GM23338 (cell line): Measurements from ENCODE around the gene KRT71. TPM values are rescaled to one million over a fixed set of nuclear protein-coding genes. Genes with fewer than 3 reads are reported as not detected.

Source experiments
- ATAC-seq: fragments of 200-7000 bp; cut with Tn5 transposase; 3 replicates; pipeline ENCODE4 v1.9.1; 2020
- DNase-seq: peaks from one replicate; pipeline ENCODE4 v3.0.0-alpha.2; 2015; ENCODE audit warnings: low spot score
- H2AFZ ChIP-seq: fragments of 200-600 bp; sonication (generic); 2 replicates; pipeline ENCODE4 v1.8.0; 2016; ENCODE audit warnings: antibody characterized with exemption, mild to moderate bottlenecking, moderate library complexity
- H3F3A ChIP-seq: fragments of 200-600 bp; sonication (generic); replicated peaks from 2 replicates; pipeline ENCODE4 v1.8.0; 2017; ENCODE audit warnings: antibody characterized with exemption, mixed run types, low read depth
- H3K27ac ChIP-seq: fragments of 200-600 bp; sonication (generic); 2 replicates; pipeline ENCODE4 v1.6.1; 2016; ENCODE audit warnings: low read depth
- H3K27me3 ChIP-seq: fragments of 200-600 bp; sonication (generic); 2 replicates; pipeline ENCODE4 v1.8.0; 2016; ENCODE audit warnings: mild to moderate bottlenecking, mixed run types, moderate library complexity; ENCODE audit not compliant: insufficient read depth
- H3K36me3 ChIP-seq: fragments of 200-600 bp; sonication (generic); 2 replicates; pipeline ENCODE4 v1.8.0; 2016; ENCODE audit warnings: mild to moderate bottlenecking; ENCODE audit not compliant: insufficient read depth
- H3K4me1 ChIP-seq: fragments of 200-600 bp; sonication (generic); 2 replicates; pipeline ENCODE4 v1.8.0; 2016; ENCODE audit warnings: mild to moderate bottlenecking, moderate library complexity; ENCODE audit not compliant: insufficient read depth
- H3K4me2 ChIP-seq: fragments of 200-600 bp; sonication (generic); 2 replicates; pipeline ENCODE4 v1.7.1; 2017; ENCODE audit warnings: mixed run types
- H3K4me3 ChIP-seq: fragments of 200-600 bp; sonication (generic); 2 replicates; pipeline ENCODE4 v1.6.1; 2016; ENCODE audit warnings: mixed run types
- H3K79me2 ChIP-seq: fragments of 200-600 bp; sonication (generic); replicated peaks from 2 replicates; pipeline ENCODE4 v1.8.0; 2017; ENCODE audit warnings: mild to moderate bottlenecking; ENCODE audit not compliant: insufficient read depth
- H3K9me2 ChIP-seq: fragments of 200-600 bp; sonication (generic); 2 replicates; pipeline ENCODE4 v1.8.0; 2017; ENCODE audit not compliant: insufficient read depth
- H4K20me1 ChIP-seq: fragments of 200-600 bp; sonication (generic); replicated peaks from 2 replicates; pipeline ENCODE4 v1.8.0; 2017; ENCODE audit warnings: mild to moderate bottlenecking; ENCODE audit not compliant: insufficient read depth
- H3K27ac Mint-ChIP-seq: 2 replicates; pipeline ENCODE4 v1.8.0; 2020; ENCODE audit warnings: inconsistent platforms, mild to moderate bottlenecking, moderate library complexity, mixed read lengths
- H3K27me3 Mint-ChIP-seq: 3 replicates; pipeline ENCODE4 v1.8.0; 2022; ENCODE audit warnings: low read depth, mild to moderate bottlenecking, moderate library complexity, mixed read lengths, inconsistent platforms; ENCODE audit not compliant: insufficient read depth, poor library complexity
- H3K36me3 Mint-ChIP-seq: 3 replicates; pipeline ENCODE4 v1.8.0; 2021; ENCODE audit warnings: low read depth, mild to moderate bottlenecking, inconsistent platforms, moderate library complexity, mixed read lengths
- H3K4me1 Mint-ChIP-seq: 3 replicates; pipeline ENCODE4 v1.8.0; 2020; ENCODE audit warnings: mild to moderate bottlenecking, inconsistent platforms, mixed read lengths
- H3K4me3 Mint-ChIP-seq: 3 replicates; pipeline ENCODE4 v1.8.0; 2021; ENCODE audit warnings: moderate library complexity, mild to moderate bottlenecking, inconsistent platforms, mixed read lengths
- H3K9me3 Mint-ChIP-seq: 3 replicates; pipeline ENCODE4 v1.8.0; 2020; ENCODE audit warnings: moderate library complexity, mild to moderate bottlenecking, inconsistent platforms, mixed read lengths
- CREB1 ChIP-seq: fragments of 250-450 bp; sonication (Bioruptor Pico); IDR thresholded peaks from 2 replicates; pipeline ENCODE4 v1.5.0; 2020; ENCODE audit warnings: low read depth, mild to moderate bottlenecking, moderate library complexity
- EZH2 ChIP-seq: fragments of 200-600 bp; sonication (generic); IDR thresholded peaks from one replicate; pipeline ENCODE4 v1.8.0; 2017; ENCODE audit warnings: antibody characterized with exemption, mild to moderate bottlenecking, low read depth; ENCODE audit not compliant: unreplicated experiment
- EZH2phosphoT487 ChIP-seq: fragments of 200-600 bp; sonication (generic); IDR thresholded peaks from one replicate; pipeline ENCODE4 v1.8.1; 2018; ENCODE audit warnings: antibody characterized with exemption; ENCODE audit not compliant: unreplicated experiment
- JUNB ChIP-seq: IDR thresholded peaks from one replicate; pipeline ENCODE4 v1.6.1; 2016; ENCODE audit warnings: antibody characterized with exemption; ENCODE audit not compliant: unreplicated experiment
- NANOG ChIP-seq: IDR thresholded peaks from 2 replicates; pipeline ENCODE4 v1.6.1; 2016; ENCODE audit warnings: antibody characterized with exemption, borderline replicate concordance
- POLR2AphosphoS5 ChIP-seq: IDR thresholded peaks from 2 replicates; pipeline ENCODE4 v1.6.1; 2016; ENCODE audit warnings: antibody characterized with exemption, low read depth
- STAT1 ChIP-seq: IDR thresholded peaks from one replicate; pipeline ENCODE4 v1.6.1; 2016; ENCODE audit warnings: antibody characterized with exemption; ENCODE audit not compliant: unreplicated experiment
- ZNF114 ChIP-seq: fragments of 250-450 bp; sonication (Bioruptor Pico); IDR thresholded peaks from 2 replicates; pipeline ENCODE4 v1.5.0; 2020; ENCODE audit warnings: mild to moderate bottlenecking, moderate library complexity
- ZNF331 ChIP-seq: fragments of 250-450 bp; sonication (Bioruptor Pico); IDR thresholded peaks from 2 replicates; pipeline ENCODE4 v1.5.0; 2020; ENCODE audit warnings: low read depth, mild to moderate bottlenecking, moderate library complexity
- polyA plus RNA-seq: library from polyadenylated mRNA; unstranded; fragments of >200 nt; fragmentation: Nextera tagmentation; extraction: Ambion mirVana; gene quantifications from 2 replicates; pipeline ENCODE4 v1.2.1, GENCODE V29; 2016
- total RNA-seq: library from RNA; depleted of rRNA; stranded (reverse); fragments of >200 nt; shearing (Covaris generic); gene quantifications from 2 replicates; pipeline ENCODE4 v1.2.3, GENCODE V29; 2014
- TF ChIP-seq, protein P1 (sequence below): fragments of 250-450 bp; sonication (Bioruptor Pico); IDR thresholded peaks from 2 replicates; pipeline ENCODE4 v1.5.0; 2020; ENCODE audit warnings: mild to moderate bottlenecking, moderate library complexity
- TF ChIP-seq, protein P2 (sequence below), 2 experiments: fragments of 200-600 bp in 1 of 2; sonication (generic) in 1 of 2; conservative IDR thresholded peaks; 2 replicates each; pipeline versions ENCODE4 v1.5.1 to v1.6.1; 2016 to 2017; ENCODE audit warnings: antibody characterized with exemption in 2 of 2, low read depth in 2 of 2, mild to moderate bottlenecking in 2 of 2, moderate library complexity in 1 of 2
- TF ChIP-seq, protein P3 (sequence below): IDR thresholded peaks from 2 replicates; pipeline ENCODE4 v1.6.1; 2016; ENCODE audit warnings: antibody characterized with exemption
- TF ChIP-seq, protein P4 (sequence below): IDR thresholded peaks from one replicate; pipeline ENCODE4 v1.6.1; 2018; ENCODE audit warnings: antibody characterized with exemption; ENCODE audit not compliant: unreplicated experiment

The KRT71 gene
- total and polyA plus RNA-seq, 2 experiments from 2014 or later: not detected

DNA sequence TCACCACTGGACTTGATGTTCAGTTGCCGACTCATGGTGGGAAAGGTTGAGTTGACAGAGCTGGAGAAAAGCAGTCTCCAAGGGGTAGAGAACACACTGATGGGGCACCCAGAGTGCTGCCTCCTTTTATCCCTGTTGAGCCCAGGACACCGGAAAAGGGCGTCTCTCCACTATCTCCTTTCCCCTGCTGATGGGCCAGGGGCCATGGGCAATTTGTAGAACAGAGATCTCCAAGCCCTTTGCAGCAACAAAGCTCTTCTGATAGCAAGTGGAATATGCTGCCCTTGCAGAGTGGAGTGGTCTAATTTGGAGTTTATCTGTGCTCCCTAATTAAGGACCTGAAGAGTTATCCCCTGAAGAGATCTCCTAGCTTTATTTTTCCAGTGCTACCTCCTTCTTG is 20.8 kb upstream of the KRT71 start, which contains the start of gene KRT74:
TSS of gene KRT74 (minus strand) at position 101 of the 400 bp plus-strand sequence. CDS start at position 35, 66 bp downstream.
- Mint-ChIP-seq H3K4me1 (no peaks in the 10 kb centered on the region), H3K36me3 (no peaks in the 10 kb centered on the region), H3K4me3 (no peak within 1 kb of the TSS; the same call in 2 of the 3 replicates), H3K27me3 (peaks cover 5% of the 10 kb centered on the region), H3K9me3 (no peaks in the 10 kb centered on the region), H3K27ac (no peak within 1 kb of the TSS)
- ATAC-seq (no peak), DNase-seq (no peak)
- Histone ChIP-seq H3K4me1 (no peaks in the 10 kb centered on the region), H2AFZ (no peak within 1 kb of the TSS), H3K27me3 (no peaks in the 10 kb centered on the region), H3K9me2 (no peaks in the 10 kb centered on the region), H3K27ac (no peak within 1 kb of the TSS), H3K36me3 (no peaks in the 10 kb centered on the region), H3K79me2 (no peaks in the 10 kb centered on the region), H3K4me3 (no peak within 1 kb of the TSS), H3F3A (no peaks in the 10 kb centered on the region), H3K4me2 (no peak within 1 kb of the TSS), H4K20me1 (no peaks in the 10 kb centered on the region)
- TF ChIP-seq EZH2 (no peak), POLR2AphosphoS5 (no peak), CREB1 (CRISPR knock-in tag) (no peak), EZH2phosphoT487 (no peak), STAT1 (no peak), NANOG (no peak), JUNB (no peak), ZNF331 (CRISPR knock-in tag) (no peak), ZNF114 (no peak)
- TF ChIP-seq, protein P1, sequence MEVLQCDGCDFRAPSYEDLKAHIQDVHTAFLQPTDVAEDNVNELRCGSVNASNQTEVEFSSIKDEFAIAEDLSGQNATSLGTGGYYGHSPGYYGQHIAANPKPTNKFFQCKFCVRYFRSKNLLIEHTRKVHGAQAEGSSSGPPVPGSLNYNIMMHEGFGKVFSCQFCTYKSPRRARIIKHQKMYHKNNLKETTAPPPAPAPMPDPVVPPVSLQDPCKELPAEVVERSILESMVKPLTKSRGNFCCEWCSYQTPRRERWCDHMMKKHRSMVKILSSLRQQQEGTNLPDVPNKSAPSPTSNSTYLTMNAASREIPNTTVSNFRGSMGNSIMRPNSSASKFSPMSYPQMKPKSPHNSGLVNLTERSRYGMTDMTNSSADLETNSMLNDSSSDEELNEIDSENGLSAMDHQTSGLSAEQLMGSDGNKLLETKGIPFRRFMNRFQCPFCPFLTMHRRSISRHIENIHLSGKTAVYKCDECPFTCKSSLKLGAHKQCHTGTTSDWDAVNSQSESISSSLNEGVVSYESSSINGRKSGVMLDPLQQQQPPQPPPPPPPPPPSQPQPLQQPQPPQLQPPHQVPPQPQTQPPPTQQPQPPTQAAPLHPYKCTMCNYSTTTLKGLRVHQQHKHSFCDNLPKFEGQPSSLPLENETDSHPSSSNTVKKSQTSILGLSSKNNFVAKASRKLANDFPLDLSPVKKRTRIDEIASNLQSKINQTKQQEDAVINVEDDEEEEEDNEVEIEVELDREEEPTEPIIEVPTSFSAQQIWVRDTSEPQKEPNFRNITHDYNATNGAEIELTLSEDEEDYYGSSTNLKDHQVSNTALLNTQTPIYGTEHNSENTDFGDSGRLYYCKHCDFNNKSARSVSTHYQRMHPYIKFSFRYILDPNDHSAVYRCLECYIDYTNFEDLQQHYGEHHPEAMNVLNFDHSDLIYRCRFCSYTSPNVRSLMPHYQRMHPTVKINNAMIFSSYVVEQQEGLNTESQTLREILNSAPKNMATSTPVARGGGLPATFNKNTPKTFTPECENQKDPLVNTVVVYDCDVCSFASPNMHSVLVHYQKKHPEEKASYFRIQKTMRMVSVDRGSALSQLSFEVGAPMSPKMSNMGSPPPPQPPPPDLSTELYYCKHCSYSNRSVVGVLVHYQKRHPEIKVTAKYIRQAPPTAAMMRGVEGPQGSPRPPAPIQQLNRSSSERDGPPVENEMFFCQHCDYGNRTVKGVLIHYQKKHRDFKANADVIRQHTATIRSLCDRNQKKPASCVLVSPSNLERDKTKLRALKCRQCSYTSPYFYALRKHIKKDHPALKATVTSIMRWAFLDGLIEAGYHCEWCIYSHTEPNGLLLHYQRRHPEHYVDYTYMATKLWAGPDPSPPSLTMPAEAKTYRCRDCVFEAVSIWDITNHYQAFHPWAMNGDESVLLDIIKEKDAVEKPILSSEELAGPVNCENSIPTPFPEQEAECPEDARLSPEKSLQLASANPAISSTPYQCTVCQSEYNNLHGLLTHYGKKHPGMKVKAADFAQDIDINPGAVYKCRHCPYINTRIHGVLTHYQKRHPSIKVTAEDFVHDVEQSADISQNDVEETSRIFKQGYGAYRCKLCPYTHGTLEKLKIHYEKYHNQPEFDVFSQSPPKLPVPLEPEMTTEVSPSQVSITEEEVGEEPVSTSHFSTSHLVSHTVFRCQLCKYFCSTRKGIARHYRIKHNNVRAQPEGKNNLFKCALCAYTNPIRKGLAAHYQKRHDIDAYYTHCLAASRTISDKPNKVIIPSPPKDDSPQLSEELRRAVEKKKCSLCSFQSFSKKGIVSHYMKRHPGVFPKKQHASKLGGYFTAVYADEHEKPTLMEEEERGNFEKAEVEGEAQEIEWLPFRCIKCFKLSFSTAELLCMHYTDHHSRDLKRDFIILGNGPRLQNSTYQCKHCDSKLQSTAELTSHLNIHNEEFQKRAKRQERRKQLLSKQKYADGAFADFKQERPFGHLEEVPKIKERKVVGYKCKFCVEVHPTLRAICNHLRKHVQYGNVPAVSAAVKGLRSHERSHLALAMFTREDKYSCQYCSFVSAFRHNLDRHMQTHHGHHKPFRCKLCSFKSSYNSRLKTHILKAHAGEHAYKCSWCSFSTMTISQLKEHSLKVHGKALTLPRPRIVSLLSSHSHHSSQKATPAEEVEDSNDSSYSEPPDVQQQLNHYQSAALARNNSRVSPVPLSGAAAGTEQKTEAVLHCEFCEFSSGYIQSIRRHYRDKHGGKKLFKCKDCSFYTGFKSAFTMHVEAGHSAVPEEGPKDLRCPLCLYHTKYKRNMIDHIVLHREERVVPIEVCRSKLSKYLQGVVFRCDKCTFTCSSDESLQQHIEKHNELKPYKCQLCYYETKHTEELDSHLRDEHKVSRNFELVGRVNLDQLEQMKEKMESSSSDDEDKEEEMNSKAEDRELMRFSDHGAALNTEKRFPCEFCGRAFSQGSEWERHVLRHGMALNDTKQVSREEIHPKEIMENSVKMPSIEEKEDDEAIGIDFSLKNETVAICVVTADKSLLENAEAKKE (CRISPR knock-in tag): no peak
- TF ChIP-seq, protein P2, sequence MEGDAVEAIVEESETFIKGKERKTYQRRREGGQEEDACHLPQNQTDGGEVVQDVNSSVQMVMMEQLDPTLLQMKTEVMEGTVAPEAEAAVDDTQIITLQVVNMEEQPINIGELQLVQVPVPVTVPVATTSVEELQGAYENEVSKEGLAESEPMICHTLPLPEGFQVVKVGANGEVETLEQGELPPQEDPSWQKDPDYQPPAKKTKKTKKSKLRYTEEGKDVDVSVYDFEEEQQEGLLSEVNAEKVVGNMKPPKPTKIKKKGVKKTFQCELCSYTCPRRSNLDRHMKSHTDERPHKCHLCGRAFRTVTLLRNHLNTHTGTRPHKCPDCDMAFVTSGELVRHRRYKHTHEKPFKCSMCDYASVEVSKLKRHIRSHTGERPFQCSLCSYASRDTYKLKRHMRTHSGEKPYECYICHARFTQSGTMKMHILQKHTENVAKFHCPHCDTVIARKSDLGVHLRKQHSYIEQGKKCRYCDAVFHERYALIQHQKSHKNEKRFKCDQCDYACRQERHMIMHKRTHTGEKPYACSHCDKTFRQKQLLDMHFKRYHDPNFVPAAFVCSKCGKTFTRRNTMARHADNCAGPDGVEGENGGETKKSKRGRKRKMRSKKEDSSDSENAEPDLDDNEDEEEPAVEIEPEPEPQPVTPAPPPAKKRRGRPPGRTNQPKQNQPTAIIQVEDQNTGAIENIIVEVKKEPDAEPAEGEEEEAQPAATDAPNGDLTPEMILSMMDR (conservative IDR thresholded peaks at IDR 0.05; ENCODE audit: low read depth in 2 of 2): no peak
- TF ChIP-seq, protein P3, sequence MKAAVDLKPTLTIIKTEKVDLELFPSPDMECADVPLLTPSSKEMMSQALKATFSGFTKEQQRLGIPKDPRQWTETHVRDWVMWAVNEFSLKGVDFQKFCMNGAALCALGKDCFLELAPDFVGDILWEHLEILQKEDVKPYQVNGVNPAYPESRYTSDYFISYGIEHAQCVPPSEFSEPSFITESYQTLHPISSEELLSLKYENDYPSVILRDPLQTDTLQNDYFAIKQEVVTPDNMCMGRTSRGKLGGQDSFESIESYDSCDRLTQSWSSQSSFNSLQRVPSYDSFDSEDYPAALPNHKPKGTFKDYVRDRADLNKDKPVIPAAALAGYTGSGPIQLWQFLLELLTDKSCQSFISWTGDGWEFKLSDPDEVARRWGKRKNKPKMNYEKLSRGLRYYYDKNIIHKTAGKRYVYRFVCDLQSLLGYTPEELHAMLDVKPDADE: no peak
- TF ChIP-seq, protein P4, sequence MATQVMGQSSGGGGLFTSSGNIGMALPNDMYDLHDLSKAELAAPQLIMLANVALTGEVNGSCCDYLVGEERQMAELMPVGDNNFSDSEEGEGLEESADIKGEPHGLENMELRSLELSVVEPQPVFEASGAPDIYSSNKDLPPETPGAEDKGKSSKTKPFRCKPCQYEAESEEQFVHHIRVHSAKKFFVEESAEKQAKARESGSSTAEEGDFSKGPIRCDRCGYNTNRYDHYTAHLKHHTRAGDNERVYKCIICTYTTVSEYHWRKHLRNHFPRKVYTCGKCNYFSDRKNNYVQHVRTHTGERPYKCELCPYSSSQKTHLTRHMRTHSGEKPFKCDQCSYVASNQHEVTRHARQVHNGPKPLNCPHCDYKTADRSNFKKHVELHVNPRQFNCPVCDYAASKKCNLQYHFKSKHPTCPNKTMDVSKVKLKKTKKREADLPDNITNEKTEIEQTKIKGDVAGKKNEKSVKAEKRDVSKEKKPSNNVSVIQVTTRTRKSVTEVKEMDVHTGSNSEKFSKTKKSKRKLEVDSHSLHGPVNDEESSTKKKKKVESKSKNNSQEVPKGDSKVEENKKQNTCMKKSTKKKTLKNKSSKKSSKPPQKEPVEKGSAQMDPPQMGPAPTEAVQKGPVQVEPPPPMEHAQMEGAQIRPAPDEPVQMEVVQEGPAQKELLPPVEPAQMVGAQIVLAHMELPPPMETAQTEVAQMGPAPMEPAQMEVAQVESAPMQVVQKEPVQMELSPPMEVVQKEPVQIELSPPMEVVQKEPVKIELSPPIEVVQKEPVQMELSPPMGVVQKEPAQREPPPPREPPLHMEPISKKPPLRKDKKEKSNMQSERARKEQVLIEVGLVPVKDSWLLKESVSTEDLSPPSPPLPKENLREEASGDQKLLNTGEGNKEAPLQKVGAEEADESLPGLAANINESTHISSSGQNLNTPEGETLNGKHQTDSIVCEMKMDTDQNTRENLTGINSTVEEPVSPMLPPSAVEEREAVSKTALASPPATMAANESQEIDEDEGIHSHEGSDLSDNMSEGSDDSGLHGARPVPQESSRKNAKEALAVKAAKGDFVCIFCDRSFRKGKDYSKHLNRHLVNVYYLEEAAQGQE: no peak
